Activated T-cell treated with anti-CD3 and anti-CD28 coated beads, Interleukin-2, amount 50 U/mL, for 24 hours (primary cell): ENCODE results near the gene MACROD2.
"Not testable (repeated sequence)": the region's sequence is repeated elsewhere in the genome, so short reads cannot be mapped to it uniquely, and the experiment has no call there.

Experiments used
- DNase-seq: peaks from one replicate; pipeline ENCODE4 v3.0.0-alpha.2; 2020
- H3K27ac Mint-ChIP-seq: 2 replicates; pipeline ENCODE4 v1.8.0; 2020; ENCODE audit warnings: mild to moderate bottlenecking, mixed read lengths
- H3K27me3 Mint-ChIP-seq: 2 replicates; pipeline ENCODE4 v1.8.0; 2020; ENCODE audit warnings: mixed read lengths
- H3K36me3 Mint-ChIP-seq: 2 replicates; pipeline ENCODE4 v1.8.0; 2020; ENCODE audit warnings: low read depth, mixed read lengths
- H3K4me1 Mint-ChIP-seq: 2 replicates; pipeline ENCODE4 v1.8.0; 2020; ENCODE audit warnings: low read depth, mixed read lengths
- H3K4me3 Mint-ChIP-seq: 2 replicates; pipeline ENCODE4 v1.8.0; 2020; ENCODE audit warnings: mild to moderate bottlenecking, moderate library complexity, mixed read lengths
- H3K9me3 Mint-ChIP-seq: 2 replicates; pipeline ENCODE4 v1.8.0; 2020; ENCODE audit warnings: mixed read lengths

The MACROD2 gene

DNA sequence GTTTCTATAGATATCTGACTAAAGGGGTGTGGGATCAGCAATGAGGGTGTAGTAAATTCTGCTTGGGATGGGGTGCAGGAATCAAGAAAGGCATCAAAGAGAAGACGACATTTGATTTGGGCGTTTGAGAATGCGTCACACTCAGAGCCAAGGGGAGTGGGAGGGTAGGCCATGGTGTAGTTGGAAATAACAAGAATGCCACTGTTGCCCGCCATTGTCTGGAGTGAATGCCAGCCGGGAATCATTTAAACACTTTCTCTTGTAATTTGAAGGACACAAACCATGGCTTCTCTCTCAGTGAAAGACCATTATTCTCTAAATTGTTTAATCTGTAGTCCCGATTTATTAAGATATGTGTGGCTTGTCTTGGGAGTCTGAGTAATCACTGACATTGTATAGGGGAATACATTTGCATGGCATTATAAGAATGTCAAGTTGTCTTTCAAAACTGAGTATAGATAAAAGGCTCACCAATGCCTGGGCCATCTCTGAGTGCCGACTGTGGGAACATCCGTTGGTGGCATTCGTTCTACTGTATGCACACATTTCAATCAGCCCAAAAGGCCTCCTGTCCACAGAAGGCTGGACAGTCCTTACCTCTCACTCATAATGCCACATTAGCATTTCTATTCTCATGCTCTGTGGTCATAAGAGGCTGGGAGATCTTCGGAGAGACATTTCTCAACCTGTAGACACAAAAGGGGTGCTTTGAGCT is 1800.1 kb downstream of the MACROD2 start:
- Mint-ChIP-seq H3K4me1 (no peaks in the 10 kb centered on the region), H3K36me3 (no peaks in the 10 kb centered on the region), H3K9me3 (peaks cover 4% of the 10 kb centered on the region), H3K27me3 (no peaks in the 10 kb centered on the region), H3K4me3 (no peak overlapping the region), H3K27ac (no peak overlapping the region)
- no peak for DNase-seq

- Mint-ChIP-seq H3K4me1 (no peaks in the 10 kb centered on the region), H3K4me3 (no peak overlapping the region)
- no peak for DNase-seq
These were observed 1804.6 kb downstream of the MACROD2 start for GRCh38 chr20:15799871-15800270.

DNA sequence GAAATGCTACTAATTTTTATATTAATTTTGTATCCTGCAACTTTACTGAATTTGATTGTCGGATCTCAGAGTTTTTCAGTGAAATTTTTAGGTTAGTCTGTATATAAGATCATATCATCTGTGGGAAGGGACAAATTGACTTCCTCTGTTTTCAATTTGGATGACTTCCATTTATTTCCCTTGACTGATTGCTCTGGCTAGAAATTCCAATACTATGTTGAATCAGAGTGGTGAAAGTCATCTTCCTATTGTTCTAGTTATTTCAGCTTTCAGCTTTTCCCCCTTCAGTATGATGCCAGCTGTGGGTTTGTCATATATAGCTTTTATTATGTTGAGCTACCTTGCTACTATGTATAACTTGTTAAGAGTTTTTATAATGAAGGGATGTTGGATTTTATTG is 1806.7 kb downstream of the MACROD2 start:
- H3K36me3 Mint-ChIP-seq = no peaks in the 10 kb centered on the region
- H3K4me1 Mint-ChIP-seq = no peaks in the 10 kb centered on the region
- no peaks in the 10 kb centered on the region for H3K27me3 Mint-ChIP-seq
- no peak for DNase-seq
- no peak overlapping the region for H3K4me3 Mint-ChIP-seq
- no peak overlapping the region for H3K27ac Mint-ChIP-seq
- peaks cover 12% of the 10 kb centered on the region for H3K9me3 Mint-ChIP-seq

More at GRCh38 chr20:15799871-15800270, 1804.6 kb downstream of the MACROD2 start:
- no peaks in the 10 kb centered on the region for H3K36me3 Mint-ChIP-seq
- H3K27ac Mint-ChIP-seq = no peak overlapping the region
- no peaks in the 10 kb centered on the region for H3K27me3 Mint-ChIP-seq
- peaks cover 7% of the 10 kb centered on the region for H3K9me3 Mint-ChIP-seq

GRCh38 chr20:15805154-15805553 is 1809.8 kb downstream of the MACROD2 start:
- no peak for DNase-seq
- Mint-ChIP-seq H3K27ac (no peak overlapping the region), H3K9me3 (peaks cover 13% of the 10 kb centered on the region), H3K27me3 (no peaks in the 10 kb centered on the region), H3K36me3 (no peaks in the 10 kb centered on the region), H3K4me3 (no peak overlapping the region), H3K4me1 (no peaks in the 10 kb centered on the region)

DNA sequence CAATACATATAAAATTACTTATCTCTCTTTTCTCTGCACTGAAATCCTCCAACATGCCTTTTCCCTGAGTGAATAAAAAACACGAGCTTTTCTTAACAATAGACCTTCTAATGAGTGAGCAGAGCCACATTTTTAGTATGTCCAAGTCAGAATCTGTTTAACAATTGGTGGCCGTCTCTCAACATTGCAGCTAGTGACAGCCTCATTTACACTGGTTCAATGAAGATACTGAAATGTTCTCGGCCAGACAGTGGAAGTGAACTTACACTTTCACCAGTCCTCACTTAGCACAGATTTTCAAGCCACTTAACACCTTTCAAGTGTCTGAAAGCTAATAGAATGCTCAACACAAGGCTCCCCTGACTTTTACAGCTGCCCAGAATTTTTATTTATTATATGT is 1810.8 kb downstream of the MACROD2 start:
- H3K4me1 Mint-ChIP-seq = no peaks in the 10 kb centered on the region
- H3K36me3 Mint-ChIP-seq = no peaks in the 10 kb centered on the region
- H3K4me3 Mint-ChIP-seq = no peak overlapping the region
- no peaks in the 10 kb centered on the region for H3K27me3 Mint-ChIP-seq
- no peak overlapping the region for H3K27ac Mint-ChIP-seq
- DNase-seq = no peak
- peaks cover 13% of the 10 kb centered on the region for H3K9me3 Mint-ChIP-seq

GRCh38 chr20:15807271-15807670 is 1812.0 kb downstream of the MACROD2 start:
- Mint-ChIP-seq H3K4me1 (no peaks in the 10 kb centered on the region), H3K36me3 (no peaks in the 10 kb centered on the region), H3K4me3 (no peak overlapping the region), H3K9me3 (peaks cover 13% of the 10 kb centered on the region), H3K27ac (no peak overlapping the region), H3K27me3 (no peaks in the 10 kb centered on the region)
- DNase-seq = no peak

GRCh38 chr20:15807771-15808170 is 1812.5 kb downstream of the MACROD2 start:
- not testable (repeated sequence) for H3K4me1 Mint-ChIP-seq, DNase-seq, H3K27ac Mint-ChIP-seq, H3K27me3 Mint-ChIP-seq, H3K36me3 Mint-ChIP-seq, H3K4me3 Mint-ChIP-seq
- peaks cover 13% of the 10 kb centered on the region for H3K9me3 Mint-ChIP-seq

DNA sequence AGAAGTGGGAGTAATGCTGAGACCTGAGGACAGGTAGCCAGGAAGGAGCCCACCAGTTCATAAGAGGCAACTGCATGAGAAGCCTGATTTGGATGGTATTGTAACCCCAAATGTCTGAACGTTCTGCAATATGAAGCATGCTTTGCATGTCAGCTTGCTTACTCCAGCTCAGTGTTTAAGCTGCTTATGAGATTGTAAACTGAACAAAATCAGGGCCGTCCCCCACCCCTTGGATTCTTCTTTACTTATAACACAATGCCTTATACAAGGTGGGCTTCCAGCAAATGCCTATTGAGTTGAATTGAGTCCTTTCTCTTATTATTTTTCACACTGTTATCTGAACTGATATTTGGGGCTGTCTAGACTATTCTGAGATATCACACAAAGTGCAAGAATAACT is 1816.6 kb downstream of the MACROD2 start:
- peaks cover 4% of the 10 kb centered on the region for H3K9me3 Mint-ChIP-seq
- no peaks in the 10 kb centered on the region for H3K27me3 Mint-ChIP-seq
- no peak for DNase-seq
- H3K4me3 Mint-ChIP-seq = no peak overlapping the region
- no peak overlapping the region for H3K27ac Mint-ChIP-seq
- no peaks in the 10 kb centered on the region for H3K36me3 Mint-ChIP-seq
- H3K4me1 Mint-ChIP-seq = no peaks in the 10 kb centered on the region

DNA sequence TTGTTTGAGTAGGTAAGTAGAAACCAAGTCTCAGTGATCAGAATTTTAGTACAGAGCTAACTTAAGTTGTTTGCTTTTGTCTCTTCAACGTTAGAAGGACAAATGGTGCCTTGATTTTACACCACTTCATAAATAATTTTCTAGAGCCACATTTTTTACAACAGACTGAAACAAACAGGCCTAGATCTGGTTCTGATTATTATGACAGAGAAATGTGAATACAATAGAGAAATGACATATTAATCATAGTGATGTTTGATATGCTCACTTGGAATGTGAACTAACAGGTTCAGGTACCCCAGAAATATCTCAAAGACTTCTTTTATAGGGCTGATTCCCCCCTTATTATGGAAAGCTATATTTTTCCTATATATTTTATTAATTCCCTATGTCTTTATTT is 1817.4 kb downstream of the MACROD2 start:
- H3K9me3 Mint-ChIP-seq = peaks cover 2% of the 10 kb centered on the region
- H3K4me3 Mint-ChIP-seq = no peak overlapping the region
- no peak overlapping the region for H3K27ac Mint-ChIP-seq
- no peaks in the 10 kb centered on the region for H3K27me3 Mint-ChIP-seq
- H3K4me1 Mint-ChIP-seq = no peaks in the 10 kb centered on the region
- no peak for DNase-seq
- no peaks in the 10 kb centered on the region for H3K36me3 Mint-ChIP-seq

DNA sequence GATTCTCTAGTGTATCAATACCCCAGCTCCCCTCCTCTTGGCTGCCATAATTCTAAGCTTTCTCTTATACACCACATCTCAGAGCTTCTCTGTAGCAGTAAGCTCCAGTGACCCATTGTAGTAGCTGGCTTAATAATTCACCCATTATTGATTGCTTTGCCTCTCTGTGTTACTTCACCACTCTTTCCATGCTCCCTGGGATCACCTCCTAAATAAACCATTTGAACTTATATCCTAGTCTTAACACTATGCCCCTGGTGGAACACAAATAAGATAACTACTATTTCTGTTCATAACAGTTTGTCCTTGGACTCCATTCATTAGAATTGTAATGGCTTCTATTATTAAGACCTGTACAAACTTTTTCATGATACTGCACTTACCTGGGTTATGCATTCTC is 1819.0 kb downstream of the MACROD2 start:
- Mint-ChIP-seq H3K27ac (no peak overlapping the region), H3K4me3 (no peak overlapping the region), H3K27me3 (no peaks in the 10 kb centered on the region), H3K4me1 (no peaks in the 10 kb centered on the region), H3K9me3 (peaks cover 2% of the 10 kb centered on the region), H3K36me3 (no peaks in the 10 kb centered on the region)
- no peak for DNase-seq

DNA sequence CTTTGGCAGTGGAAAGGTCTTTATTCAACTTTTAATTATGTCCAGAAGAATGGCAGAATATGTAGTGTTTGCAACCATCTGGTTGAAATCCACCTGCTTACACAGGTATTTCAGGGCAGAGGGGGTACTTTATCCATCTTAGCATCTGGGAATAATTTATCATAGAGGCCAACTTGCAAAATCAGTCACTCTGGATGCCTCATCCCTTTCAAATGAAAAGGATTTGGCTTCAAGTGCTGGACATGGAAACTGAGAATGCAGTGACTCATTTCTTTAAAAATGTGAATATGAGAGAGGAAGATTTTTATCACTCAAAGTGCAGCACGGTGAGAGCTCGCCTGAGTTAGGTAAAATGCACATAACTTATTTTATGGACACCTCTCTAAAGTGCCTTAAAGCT is 1819.6 kb downstream of the MACROD2 start:
- peaks cover 2% of the 10 kb centered on the region for H3K9me3 Mint-ChIP-seq
- DNase-seq = no peak
- no peaks in the 10 kb centered on the region for H3K27me3 Mint-ChIP-seq
- no peaks in the 10 kb centered on the region for H3K4me1 Mint-ChIP-seq
- H3K27ac Mint-ChIP-seq = no peak overlapping the region
- no peak overlapping the region for H3K4me3 Mint-ChIP-seq
- no peaks in the 10 kb centered on the region for H3K36me3 Mint-ChIP-seq

GRCh38 chr20:15817351-15817750 is 1822.0 kb downstream of the MACROD2 start:
- no peak overlapping the region for H3K4me3 Mint-ChIP-seq
- DNase-seq = no peak
- H3K27ac Mint-ChIP-seq = no peak overlapping the region
- peaks cover 2% of the 10 kb centered on the region for H3K9me3 Mint-ChIP-seq
- no peaks in the 10 kb centered on the region for H3K4me1 Mint-ChIP-seq
- H3K27me3 Mint-ChIP-seq = no peaks in the 10 kb centered on the region
- H3K36me3 Mint-ChIP-seq = no peaks in the 10 kb centered on the region

- Mint-ChIP-seq H3K36me3 (no peaks in the 10 kb centered on the region), H3K4me3 (no peak overlapping the region), H3K9me3 (peaks cover 2% of the 10 kb centered on the region), H3K27ac (no peak overlapping the region), H3K4me1 (no peaks in the 10 kb centered on the region), H3K27me3 (no peaks in the 10 kb centered on the region)
- DNase-seq = no peak
These were observed 1823.3 kb downstream of the MACROD2 start for GRCh38 chr20:15818651-15819071.

- H3K36me3 Mint-ChIP-seq = no peaks in the 10 kb centered on the region
- H3K27me3 Mint-ChIP-seq = no peaks in the 10 kb centered on the region
- no peak overlapping the region for H3K27ac Mint-ChIP-seq
- no peak overlapping the region for H3K4me3 Mint-ChIP-seq
- peaks cover 3% of the 10 kb centered on the region for H3K9me3 Mint-ChIP-seq
- H3K4me1 Mint-ChIP-seq = no peaks in the 10 kb centered on the region
- no peak for DNase-seq
These were observed 1828.4 kb downstream of the MACROD2 start for GRCh38 chr20:15823718-15824117.

DNA sequence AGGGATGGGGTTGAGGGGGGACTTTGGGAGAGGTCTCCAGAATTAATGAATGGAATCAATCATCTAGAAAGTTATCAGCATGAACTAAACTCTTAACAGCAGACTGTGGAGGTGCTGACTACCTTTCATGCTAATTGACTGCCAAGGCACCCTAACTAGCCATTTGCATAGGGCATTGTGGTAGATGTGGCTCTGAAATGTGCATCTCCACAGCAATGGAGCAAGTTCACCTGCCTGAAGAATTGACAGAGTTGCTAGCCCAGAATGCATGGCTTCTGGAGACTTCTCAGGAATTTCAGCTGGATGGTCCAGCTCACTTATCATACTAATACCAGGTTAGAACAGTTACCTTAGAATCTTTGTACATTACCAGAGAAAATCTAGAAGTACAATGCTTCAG is 1832.3 kb downstream of the MACROD2 start:
- H3K9me3 Mint-ChIP-seq = peaks cover 3% of the 10 kb centered on the region

DNA sequence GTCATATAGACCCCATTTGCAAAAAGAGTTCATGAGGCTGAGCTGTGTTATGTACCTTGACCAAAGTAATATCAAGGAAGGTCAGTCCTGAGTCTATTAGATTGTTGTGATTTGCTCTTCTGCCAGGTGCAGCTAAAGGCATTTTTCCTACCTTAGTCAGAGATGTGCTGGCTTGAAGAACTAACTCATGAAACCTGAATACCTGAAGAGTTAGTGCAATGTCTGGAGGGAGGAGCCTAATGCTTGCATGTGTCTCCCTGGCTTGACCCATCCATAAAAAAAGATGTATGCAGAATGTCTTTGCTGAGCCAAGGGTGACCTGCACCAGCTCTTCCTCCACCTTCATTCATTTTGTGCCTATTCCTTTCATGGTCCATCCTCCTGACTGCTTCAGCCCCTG is 1835.9 kb downstream of the MACROD2 start:
- Mint-ChIP-seq H3K4me1 (no peaks in the 10 kb centered on the region), H3K27ac (no peak overlapping the region), H3K36me3 (no peaks in the 10 kb centered on the region), H3K4me3 (no peak overlapping the region), H3K27me3 (no peaks in the 10 kb centered on the region), H3K9me3 (peaks cover 3% of the 10 kb centered on the region)
- DNase-seq = no peak

More for the DNA sequence above, 1832.3 kb downstream of the MACROD2 start:
- DNase-seq = no peak
- no peak overlapping the region for H3K27ac Mint-ChIP-seq
- no peaks in the 10 kb centered on the region for H3K27me3 Mint-ChIP-seq
- no peaks in the 10 kb centered on the region for H3K4me1 Mint-ChIP-seq
- no peaks in the 10 kb centered on the region for H3K36me3 Mint-ChIP-seq
- no peak overlapping the region for H3K4me3 Mint-ChIP-seq
